RWPE1 (cell line): ENCODE measurements around the gene AHNAK2.

Experiments
- CTCF ChIA-PET: fragments of 350-600 bp; sonication (Branson Sonifier 250); formaldehyde crosslinking; extraction: SDS; loops from one replicate; lab custom pipeline; 2021; lab: Yijun Ruan, JAX
- POLR2A ChIA-PET: fragments of 400-600 bp; formaldehyde crosslinking; extraction: SDS; loops from one replicate; lab custom pipeline; 2020; ENCODE audit warnings: antibody characterized with exemption; ENCODE audit not compliant: low non-redundant PET; lab: Yijun Ruan, JAX
- DNase-seq: peaks from one replicate; pipeline ENCODE4 v3.0.0; 2012; ENCODE audit warnings: low spot score
- H3K27ac ChIP-seq: fragments of 450-650 bp; 2 replicates; pipeline ENCODE4 v1.5.1; 2017
- TF ChIP-seq, protein P1 (sequence below): fragments of 450-650 bp; conservative IDR thresholded peaks from 2 replicates; pipeline ENCODE4 v1.5.1; 2017; ENCODE audit warnings: low read depth, mild to moderate bottlenecking

The AHNAK2 gene

DNA sequence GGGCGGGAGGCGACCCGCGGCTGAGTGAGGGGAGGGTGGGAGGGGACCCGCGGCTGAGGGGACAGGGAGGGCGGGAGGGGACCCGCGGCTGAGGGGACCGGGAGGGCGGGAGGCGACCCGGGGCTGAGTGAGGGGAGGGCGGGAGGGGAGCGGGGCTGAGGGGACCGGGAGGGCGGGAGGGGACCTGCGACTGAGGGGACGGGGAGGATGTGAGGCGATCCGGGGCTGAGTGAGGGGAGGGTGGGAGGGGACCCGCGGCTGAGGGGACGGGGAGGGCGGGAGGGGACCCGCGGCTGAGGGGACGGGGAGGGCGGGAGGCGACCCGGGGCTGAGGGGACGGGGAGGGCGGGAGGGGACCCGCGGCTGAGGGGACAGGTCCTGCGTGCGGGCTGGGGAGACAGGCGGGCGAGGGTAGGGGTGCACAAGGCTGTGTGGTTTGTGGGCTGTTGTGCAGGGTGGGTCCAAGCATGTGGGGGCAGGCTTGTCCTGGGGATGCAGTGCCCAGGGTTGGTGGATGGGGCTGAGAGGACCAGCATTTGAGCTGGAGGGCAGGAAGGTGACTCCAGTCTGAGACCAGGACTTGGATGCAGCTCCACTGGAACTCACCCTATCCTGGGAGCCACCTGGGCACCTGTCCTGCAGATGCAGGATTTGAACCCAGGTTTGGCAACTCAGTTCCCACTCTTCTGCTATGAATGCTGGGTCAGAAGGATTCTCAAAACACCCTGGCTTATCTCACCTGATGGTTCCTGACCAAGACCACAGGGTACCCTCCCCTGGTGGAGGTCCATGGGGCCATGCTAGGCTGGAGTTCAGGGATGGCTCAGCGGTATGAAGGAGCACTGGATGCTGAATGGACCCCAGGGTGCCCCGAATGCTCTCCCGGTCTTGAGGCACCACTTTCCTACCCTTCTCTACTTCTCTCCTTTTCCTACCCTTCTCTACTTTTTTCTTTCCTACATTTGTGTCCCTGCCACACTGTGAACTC, 44.1 kb downstream of the AHNAK2 start:
- DNase-seq, result no peak
- peak overlapping the region; percentile 70 for H3K27ac ChIP-seq
- POLR2A ChIA-PET, result interaction anchor here (0.6 kb wide), 1 partner anchor 36 kb away, joined by 3 read pairs; no protein-coding TSS in a partner anchor
- TF ChIP-seq, protein P1, sequence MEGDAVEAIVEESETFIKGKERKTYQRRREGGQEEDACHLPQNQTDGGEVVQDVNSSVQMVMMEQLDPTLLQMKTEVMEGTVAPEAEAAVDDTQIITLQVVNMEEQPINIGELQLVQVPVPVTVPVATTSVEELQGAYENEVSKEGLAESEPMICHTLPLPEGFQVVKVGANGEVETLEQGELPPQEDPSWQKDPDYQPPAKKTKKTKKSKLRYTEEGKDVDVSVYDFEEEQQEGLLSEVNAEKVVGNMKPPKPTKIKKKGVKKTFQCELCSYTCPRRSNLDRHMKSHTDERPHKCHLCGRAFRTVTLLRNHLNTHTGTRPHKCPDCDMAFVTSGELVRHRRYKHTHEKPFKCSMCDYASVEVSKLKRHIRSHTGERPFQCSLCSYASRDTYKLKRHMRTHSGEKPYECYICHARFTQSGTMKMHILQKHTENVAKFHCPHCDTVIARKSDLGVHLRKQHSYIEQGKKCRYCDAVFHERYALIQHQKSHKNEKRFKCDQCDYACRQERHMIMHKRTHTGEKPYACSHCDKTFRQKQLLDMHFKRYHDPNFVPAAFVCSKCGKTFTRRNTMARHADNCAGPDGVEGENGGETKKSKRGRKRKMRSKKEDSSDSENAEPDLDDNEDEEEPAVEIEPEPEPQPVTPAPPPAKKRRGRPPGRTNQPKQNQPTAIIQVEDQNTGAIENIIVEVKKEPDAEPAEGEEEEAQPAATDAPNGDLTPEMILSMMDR, result no peak
- CTCF ChIA-PET, result interaction anchor here (0.6 to 0.8 kb wide), 3 partner anchors 39 to 1130 kb away, joined by 3 to 4 read pairs (median 3); no protein-coding TSS in a partner anchor

- CTCF ChIA-PET, result no interaction called here
- peak overlapping the region; percentile 63 for H3K27ac ChIP-seq
- peak; percentile 87 for DNase-seq
- TF ChIP-seq, protein P1, result peak; percentile 65
- POLR2A ChIA-PET, result interaction anchor here (0.6 kb wide), 1 partner anchor 37 kb away, joined by 3 read pairs; no protein-coding TSS in a partner anchor
Observed at GRCh38 chr14:104932676-104933631, 45.2 kb downstream of the AHNAK2 start.

GRCh38 chr14:104931771-104932675, 46.2 kb downstream of the AHNAK2 start:
- H3K27ac ChIP-seq, result no peak overlapping the region; the same call in 1 of the 2 replicates
- POLR2A ChIA-PET, result no interaction called here
- DNase-seq, result no peak
- CTCF ChIA-PET, result no interaction called here
- TF ChIP-seq, protein P1, result no peak

DNA sequence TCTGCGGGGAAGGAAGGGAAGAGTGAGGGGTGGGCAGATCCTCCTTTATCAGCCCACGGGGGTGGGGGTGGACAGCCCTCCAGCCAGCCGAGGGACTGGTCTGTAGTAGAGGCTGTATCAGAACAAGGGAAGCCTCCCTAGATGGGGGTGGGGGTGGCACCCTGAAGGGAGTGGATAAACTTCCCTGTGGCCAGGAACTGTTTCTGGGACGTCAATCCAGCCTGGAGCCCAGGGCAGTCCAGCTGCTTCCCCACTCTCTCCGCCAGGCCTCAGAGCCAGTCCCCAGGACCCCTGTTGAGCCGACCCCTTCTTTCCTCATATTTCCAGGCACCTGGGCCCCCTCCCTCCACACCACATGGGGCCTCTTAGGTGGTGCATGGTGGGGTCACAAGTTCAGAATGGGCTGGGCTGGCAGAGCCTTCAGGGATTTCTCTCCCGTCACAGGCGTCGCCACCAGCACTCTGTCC, 46.8 kb downstream of the AHNAK2 start:
- TF ChIP-seq, protein P1, result no peak
- no peak for DNase-seq
- ChIA-PET POLR2A (no interaction called here), CTCF (interaction anchor here (1.2 kb wide), 1 partner anchor 114 kb away, joined by 7 read pairs; no protein-coding TSS in a partner anchor)
- H3K27ac ChIP-seq, result 0 out of 2 replicates have a peak overlapping the region, but pooled peaks have one; percentile 9

GRCh38 chr14:104930526-104931303, 47.5 kb downstream of the AHNAK2 start:
- CTCF ChIA-PET, result interaction anchor here (1.2 kb wide), 1 partner anchor 115 kb away, joined by 7 read pairs; no protein-coding TSS in a partner anchor
- no peak for DNase-seq

More at GRCh38 chr14:104930526-104931303, 47.5 kb downstream of the AHNAK2 start:
- 0 out of 2 replicates have a peak overlapping the region, but pooled peaks have one; percentile 9 for H3K27ac ChIP-seq
- POLR2A ChIA-PET, result no interaction called here
- TF ChIP-seq, protein P1, result no peak
